Measurements from ENCODE around the gene SORCS2. TPM values are rescaled to one million over a fixed set of nuclear protein-coding genes. Genes with fewer than 3 reads are reported as not detected.

The SORCS2 gene
- total RNA-seq, 4 donors from 2014 or later: 1.1 to 2.5 (median 2.0) TPM

GRCh38 chr4:7412554-7412912, 220.2 kb downstream of the SORCS2 start:
- WGBS, 2 donors: 50 to 73% methylated on average over 3 to 4 of the region's 4 CpGs
- TF ChIP-seq POLR2A (IDR thresholded peaks at IDR 0.05): no peak
- TF ChIP-seq CTCF (IDR thresholded peaks at IDR 0.05): no peak
- H3K9me3 ChIP-seq: peaks cover 0 to 13% (median 7%) of the 10 kb centered on the region in 3 donors
- no peaks in the 10 kb centered on the region for H3K36me3 ChIP-seq
- DNase-seq: no peak
- intact Hi-C loops (cut with DNase I): no loop called here
- peaks cover 0 to 10% (median 0%) of the 10 kb centered on the region in 4 donors for H3K27me3 ChIP-seq
- no peak overlapping the region for H3K4me3 ChIP-seq
- no peaks in the 10 kb centered on the region for H3K4me1 ChIP-seq
- H3K27ac ChIP-seq: no peak overlapping the region

GRCh38 chr4:7414046-7414445, 221.7 kb downstream of the SORCS2 start:
- H3K4me1 ChIP-seq: no peaks in the 10 kb centered on the region
- WGBS, 2 donors: 46 to 67% methylated on average over 2 to 7 of the region's 9 CpGs
- intact Hi-C loops (cut with DNase I): no loop called here
- no peaks in the 10 kb centered on the region for H3K36me3 ChIP-seq
- no peak for DNase-seq
- no peak overlapping the region for H3K4me3 ChIP-seq
- H3K27ac ChIP-seq: no peak overlapping the region
- TF ChIP-seq POLR2A (IDR thresholded peaks at IDR 0.05) (no peak), CTCF (IDR thresholded peaks at IDR 0.05) (no peak)
- H3K27me3 ChIP-seq: peaks cover 0 to 10% (median 0%) of the 10 kb centered on the region in 4 donors
- peaks cover 0 to 1% (median 0%) of the 10 kb centered on the region in 3 donors for H3K9me3 ChIP-seq

GRCh38 chr4:7414736-7415510, 222.6 kb downstream of the SORCS2 start:
- DNase-seq: no peak
- Histone ChIP-seq H3K27me3 (peaks cover 0 to 10% (median 0%) of the 10 kb centered on the region in 4 donors), H3K4me3 (no peak overlapping the region), H3K27ac (no peak overlapping the region), H3K36me3 (no peaks in the 10 kb centered on the region), H3K4me1 (no peaks in the 10 kb centered on the region), H3K9me3 (no peaks in the 10 kb centered on the region)
- TF ChIP-seq POLR2A (IDR thresholded peaks at IDR 0.05): no peak
- TF ChIP-seq CTCF (IDR thresholded peaks at IDR 0.05): no peak
- WGBS, 2 donors: 60 to 65% methylated on average over 12 of the region's 12 CpGs
- intact Hi-C loops (cut with DNase I): no loop called here

DNA sequence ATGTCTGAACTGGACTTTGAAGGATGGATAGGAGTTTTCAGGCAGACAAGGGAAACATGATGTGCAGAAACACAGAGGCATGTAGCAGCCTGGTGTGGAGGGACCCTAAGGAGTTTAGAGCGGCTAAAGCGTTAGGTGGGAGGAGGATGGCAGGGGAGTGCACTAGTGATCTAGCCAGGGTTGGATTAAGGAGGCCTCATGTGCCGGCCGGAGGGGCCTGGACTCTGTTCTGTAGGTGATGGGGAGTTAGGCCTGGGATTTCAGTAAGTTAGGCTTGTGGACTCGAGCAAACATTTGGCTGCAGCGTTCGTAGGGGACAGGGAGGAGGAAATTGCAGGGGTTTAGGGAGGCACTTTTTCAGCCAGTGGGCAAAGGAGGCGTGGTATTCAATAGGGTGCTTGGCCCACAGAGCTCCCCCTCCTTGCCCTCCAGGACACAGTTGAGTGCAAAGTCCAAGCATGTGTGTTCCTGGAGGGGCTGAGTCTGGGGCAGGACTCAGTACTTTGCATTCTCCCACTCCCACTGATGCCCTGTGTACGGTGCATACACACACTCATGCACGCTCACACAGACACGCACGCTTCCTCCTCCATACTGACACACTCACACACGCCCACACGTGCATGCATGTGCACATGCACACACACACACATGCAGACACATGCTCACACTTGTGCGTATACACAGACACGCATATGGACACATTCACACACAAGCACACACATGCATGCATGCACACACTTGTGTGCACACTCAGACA, 223.8 kb downstream of the SORCS2 start:
- intact Hi-C loops (cut with DNase I): no loop called here
- peaks cover 0 to 11% (median 0%) of the 10 kb centered on the region in 3 donors for H3K4me1 ChIP-seq
- H3K4me3 ChIP-seq: no peak overlapping the region
- H3K36me3 ChIP-seq: no peaks in the 10 kb centered on the region
- no peaks in the 10 kb centered on the region for H3K9me3 ChIP-seq
- peaks cover 0 to 10% (median 0%) of the 10 kb centered on the region in 4 donors for H3K27me3 ChIP-seq
- DNase-seq: no peak
- no peak overlapping the region for H3K27ac ChIP-seq
- no peak for TF ChIP-seq POLR2A (IDR thresholded peaks at IDR 0.05)
- no peak for TF ChIP-seq CTCF (IDR thresholded peaks at IDR 0.05)
- 79 to 80% methylated on average over 14 to 16 of the region's 16 CpGs for WGBS, 2 donors

Measured in esophagus squamous epithelium (tissue), 5 donors.